ENCODE data around the gene VGLL4.

VGLL4 gene

GRCh38 chr3:11653298-11654055 lies 9.8 kb upstream of the VGLL4 start:
- peak; percentile 58 for DNase-seq (ENCODE audit: low spot score)

- no peak for DNase-seq (ENCODE audit: low spot score)
These were observed 8.2 kb upstream of the VGLL4 start for GRCh38 chr3:11651900-11652299.

GRCh38 chr3:11651477-11651876 lies 7.8 kb upstream of the VGLL4 start:
- no peak for DNase-seq (ENCODE audit: low spot score)

- DNase-seq (ENCODE audit: low spot score): no peak
These were observed 6.7 kb upstream of the VGLL4 start for GRCh38 chr3:11650391-11650790.

- DNase-seq (ENCODE audit: low spot score): no peak
These were observed 5.0 kb upstream of the VGLL4 start for GRCh38 chr3:11648735-11649134.

GRCh38 chr3:11643201-11643603 lies 513 bp downstream of the VGLL4 start:
- DNase-seq (ENCODE audit: low spot score): peak; percentile 60

- peak; percentile 67 for DNase-seq (ENCODE audit: low spot score)
These were observed 1.1 kb downstream of the VGLL4 start for GRCh38 chr3:11642431-11643191.

GRCh38 chr3:11641683-11642430 lies 1.9 kb downstream of the VGLL4 start:
- DNase-seq (ENCODE audit: low spot score): no peak

GRCh38 chr3:11641316-11641682 lies 2.4 kb downstream of the VGLL4 start:
- no peak for DNase-seq (ENCODE audit: low spot score)

GRCh38 chr3:11640009-11640673 lies 3.6 kb downstream of the VGLL4 start:
- DNase-seq (ENCODE audit: low spot score): no peak

GRCh38 chr3:11638495-11639358 lies 5.0 kb downstream of the VGLL4 start:
- DNase-seq (ENCODE audit: low spot score): no peak

GRCh38 chr3:11637901-11638458 lies 5.7 kb downstream of the VGLL4 start:
- no peak for DNase-seq (ENCODE audit: low spot score)

- no peak for DNase-seq (ENCODE audit: low spot score)
These were observed 7.3 kb downstream of the VGLL4 start for GRCh38 chr3:11636394-11636770.

- DNase-seq (ENCODE audit: low spot score): no peak
These were observed 7.9 kb downstream of the VGLL4 start for GRCh38 chr3:11635680-11636393.

GRCh38 chr3:11634974-11635612 lies 8.6 kb downstream of the VGLL4 start:
- no peak for DNase-seq (ENCODE audit: low spot score)

GRCh38 chr3:11634081-11634635 lies 9.6 kb downstream of the VGLL4 start:
- DNase-seq (ENCODE audit: low spot score): no peak

- no peak for DNase-seq (ENCODE audit: low spot score)
These were observed 10.7 kb downstream of the VGLL4 start for GRCh38 chr3:11632966-11633365.

- DNase-seq (ENCODE audit: low spot score): no peak
These were observed 11.2 kb downstream of the VGLL4 start for GRCh38 chr3:11632564-11632963.

- no peak for DNase-seq (ENCODE audit: low spot score)
These were observed 11.9 kb downstream of the VGLL4 start for GRCh38 chr3:11631820-11632219.

- DNase-seq (ENCODE audit: low spot score): no peak
These were observed 14.0 kb downstream of the VGLL4 start for GRCh38 chr3:11629716-11630115.

All from HuH-7.5 (cell line).